B cell (primary cell): ENCODE measurements around the gene RPRD1A. TPM values are rescaled to one million over a fixed set of nuclear protein-coding genes. Genes with fewer than 3 reads are reported as not detected.
A peak's percentile ranks its signal among the peaks of the same experiment; 100 is the strongest.
"Not testable (repeated sequence)": the region's sequence is repeated elsewhere in the genome, so short reads cannot be mapped to it uniquely, and the experiment has no call there.

Experiments used
- ATAC-seq: fragments of 200-7000 bp; cut with Tn5 transposase; one replicate; pipeline ENCODE4 v1.10.0; 2021; ENCODE audit warnings: low read depth, mild to moderate bottlenecking, moderate number of reproducible peaks, moderate library complexity
- CTCF ChIA-PET: fragments of 350-600 bp; sonication (Branson Sonifier 250); formaldehyde crosslinking; loops from one replicate; lab custom pipeline; 2021; ENCODE audit warnings: antibody characterized with exemption, inconsistent platforms; lab: Charles Lee
- POLR2A ChIA-PET: fragments of 350-600 bp; sonication (Branson Sonifier 250); formaldehyde crosslinking; loops from one replicate; lab custom pipeline; 2021; ENCODE audit warnings: antibody characterized with exemption; lab: Charles Lee
- DNase-seq: peaks from one replicate; pipeline ENCODE4 v3.0.0; 2013
- H2AFZ ChIP-seq: 2 replicates; pipeline ENCODE4 v1.6.1; 2012; ENCODE audit warnings: mild to moderate bottlenecking, low read depth, low read length; ENCODE audit not compliant: insufficient read depth, poor library complexity, severe bottlenecking
- H3K27ac ChIP-seq, 2 donors: 1 replicate in 1 of 2; 2 replicates in 1 of 2; pipeline ENCODE4 v1.5.1; 2012 to 2013; ENCODE audit warnings: low read length in 2 of 2, mild to moderate bottlenecking in 2 of 2, moderate library complexity in 1 of 2
- H3K27me3 ChIP-seq, 4 experiments: fragments of 200-600 bp in 1 of 4; sonication (generic) in 1 of 4; replicated peaks in 1 of 4; 1 replicate in 2 of 4; 2 replicates in 2 of 4; pipeline versions ENCODE4 v1.6.1 to v1.7.0; 2013 to 2016; ENCODE audit warnings: low read length in 3 of 4, mild to moderate bottlenecking in 2 of 4, mixed read lengths in 1 of 4, moderate library complexity in 1 of 4; ENCODE audit not compliant: insufficient read depth in 4 of 4, control insufficient read depth in 3 of 4; ENCODE audit errors: control extremely low read depth in 1 of 4
- H3K36me3 ChIP-seq, 2 experiments: replicated peaks in 1 of 2; 1 replicate in 1 of 2; 2 replicates in 1 of 2; pipeline versions ENCODE4 v1.6.1 to v1.7.1; 2013; ENCODE audit warnings: low read length in 1 of 2; ENCODE audit not compliant: insufficient read depth in 2 of 2, control insufficient read depth in 1 of 2; ENCODE audit errors: control extremely low read depth in 1 of 2, extremely low read depth in 1 of 2
- H3K4me1 ChIP-seq, 2 donors: fragments of 200-600 bp in 1 of 2; sonication (generic) in 1 of 2; 1 replicate in 1 of 2; 2 replicates in 1 of 2; pipeline versions ENCODE4 v1.5.1 to v1.6.1; 2013 to 2017; ENCODE audit warnings: low read length in 2 of 2; ENCODE audit not compliant: control insufficient read depth in 2 of 2, insufficient read depth in 2 of 2
- H3K4me2 ChIP-seq: replicated peaks from 2 replicates; pipeline ENCODE3; 2012; ENCODE audit warnings: mild to moderate bottlenecking, low read depth, low read length; ENCODE audit not compliant: poor library complexity, severe bottlenecking
- H3K4me3 ChIP-seq, 5 experiments: fragments of 200-600 bp in 1 of 5; sonication (generic) in 1 of 5; 1 replicate in 3 of 5; 2 replicates in 2 of 5; pipeline versions ENCODE4 v1.5.1 to v1.7.0; 2011 to 2016; ENCODE audit warnings: low read length in 4 of 5, mild to moderate bottlenecking in 4 of 5, low read depth in 2 of 5, control low read depth in 1 of 5, moderate library complexity in 1 of 5; ENCODE audit not compliant: insufficient read depth in 1 of 5; ENCODE audit errors: control extremely low read depth in 1 of 5, extremely low read depth in 1 of 5
- H3K79me2 ChIP-seq: fragments of 200-600 bp; sonication (generic); one replicate; pipeline ENCODE4 v1.6.0; 2016; ENCODE audit warnings: low read length; ENCODE audit not compliant: control insufficient read depth, insufficient read depth
- H3K9ac ChIP-seq: fragments of 200-600 bp; sonication (generic); 2 replicates; pipeline ENCODE4 v1.6.1; 2017; ENCODE audit warnings: mild to moderate bottlenecking, low read length, moderate library complexity
- H3K9me3 ChIP-seq, 3 donors: one replicate each; pipeline versions ENCODE4 v1.6.1 to v1.7.1; 2013; ENCODE audit warnings: low read length in 2 of 3; ENCODE audit not compliant: control insufficient read depth in 2 of 3, insufficient read depth in 1 of 3; ENCODE audit errors: control extremely low read depth in 1 of 3
- H4K20me1 ChIP-seq: 2 replicates; pipeline ENCODE4 v1.6.0; 2012; ENCODE audit warnings: mild to moderate bottlenecking, low read length; ENCODE audit not compliant: insufficient read depth, control insufficient read depth, poor library complexity, severe bottlenecking
- H3K27ac Mint-ChIP-seq: one replicate; pipeline ENCODE4 v1.8.0; 2021; ENCODE audit warnings: mixed read lengths
- H3K27me3 Mint-ChIP-seq: one replicate; pipeline ENCODE4 v1.8.0; 2021; ENCODE audit warnings: mixed read lengths
- H3K4me1 Mint-ChIP-seq: one replicate; pipeline ENCODE4 v1.8.0; 2021; ENCODE audit warnings: mixed read lengths
- H3K4me3 Mint-ChIP-seq: one replicate; pipeline ENCODE4 v1.8.0; 2021; ENCODE audit warnings: mixed read lengths
- H3K9me3 Mint-ChIP-seq: one replicate; pipeline ENCODE4 v1.8.0; 2022; ENCODE audit warnings: mixed read lengths; ENCODE audit not compliant: insufficient read depth
- CTCF ChIP-seq: fragments of 200-600 bp; IDR thresholded peaks from one replicate; pipeline ENCODE4 v1.8.0; 2022; ENCODE audit warnings: antibody characterized with exemption, mild to moderate bottlenecking
- EZH2 ChIP-seq: IDR thresholded peaks from 2 replicates; pipeline ENCODE4 v1.6.1; 2012; ENCODE audit warnings: borderline replicate concordance, low read depth, mild to moderate bottlenecking, moderate library complexity, low read length; ENCODE audit not compliant: insufficient read depth, poor library complexity, severe bottlenecking
- WGBS: methylation state at CpG from one replicate; pipeline ENCODE4 v1.1.5; 2013; ENCODE audit warnings: missing lambda C conversion rate; ENCODE audit not compliant: insufficient coverage; 5-methylcytosine and 5-hydroxymethylcytosine counted together
- intact Hi-C: fragments of 100-400 bp; cut with micrococcal nuclease; formaldehyde crosslinking; loops from one replicate; pipeline ENCODE4 v1.10.0; 2022
- polyA plus RNA-seq: library from polyadenylated mRNA; depleted of rRNA; stranded (reverse); fragments of >200 nt; gene quantifications from 2 replicates; pipeline ENCODE4 v1.2.3, GENCODE V29; 2012
- total RNA-seq, 2 donors: library from RNA; stranded (reverse); fragments of 120-200 nt in 1 of 2; gene quantifications; 1 replicate in 1 of 2; 2 replicates in 1 of 2; pipeline versions ENCODE4 v1.2.3 to v1.2.4, GENCODE V29; 2013 to 2022

The RPRD1A gene
- total and polyA plus RNA-seq, 2 donors (not counting 1 experiment from before 2014, with no cell fraction given), result 27.6 to 62.6 TPM

DNA sequence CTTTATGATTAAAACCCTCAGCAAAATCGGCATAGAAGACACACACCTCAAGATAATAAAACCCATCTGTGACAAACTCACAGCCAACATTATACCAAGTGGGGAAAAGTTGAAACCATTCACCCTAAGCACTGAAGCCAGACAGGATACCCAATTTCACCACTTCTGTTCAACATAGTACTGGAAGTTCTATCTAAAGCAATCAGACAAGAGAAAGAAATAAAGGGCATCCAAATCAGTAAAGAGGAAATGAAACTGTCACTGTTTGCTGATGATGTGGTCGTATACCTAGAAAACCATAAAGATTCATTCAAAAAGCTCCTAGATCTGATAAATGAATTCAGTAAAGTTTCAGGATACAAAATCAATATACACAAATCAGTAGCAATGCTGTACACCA lies 16.4 kb upstream of the RPRD1A start:
- no peaks in the 10 kb centered on the region for H3K36me3 ChIP-seq
- intact Hi-C loops, result loop anchor here (2.0 kb wide), 1 partner anchor 17 kb away; the partner anchor contains the start of gene RPRD1A
- no peak overlapping the region for H3K4me3 ChIP-seq
- peak overlapping the region; percentile 64 for H3K27ac Mint-ChIP-seq
- H4K20me1 ChIP-seq, result no peaks in the 10 kb centered on the region
- peaks cover 8 to 14% of the 10 kb centered on the region in 2 donors for H3K4me1 ChIP-seq
- ChIA-PET CTCF (interaction anchor here (0.7 to 1.6 kb wide), 3 partner anchors 12 to 1010 kb away, joined by 4 to 5 read pairs (median 5); no protein-coding TSS in a partner anchor), POLR2A (interaction anchor here (0.7 kb wide), 1 partner anchor 45 kb away, joined by 6 read pairs; the partner anchor contains the start of gene SLC39A6)
- H3K27ac ChIP-seq, result no peak overlapping the region
- H3K9me3 ChIP-seq, result peaks cover 1 to 17% (median 12%) of the 10 kb centered on the region in 3 donors
- WGBS, result no CpG with 5 or more reads among the region's 2 CpGs
- H3K4me3 Mint-ChIP-seq, result peak overlapping the region; percentile 29
- H3K4me2 ChIP-seq, result no peak overlapping the region
- H3K27me3 Mint-ChIP-seq, result no peaks in the 10 kb centered on the region
- H2AFZ ChIP-seq, result no peak overlapping the region
- no peaks in the 10 kb centered on the region for H3K27me3 ChIP-seq
- peak; percentile 64 for DNase-seq
- no peaks in the 10 kb centered on the region for H3K9me3 Mint-ChIP-seq
- no peak for TF ChIP-seq CTCF
- no peak for TF ChIP-seq EZH2
- no peak overlapping the region for H3K9ac ChIP-seq
- peak; percentile 47 for ATAC-seq
- no peaks in the 10 kb centered on the region for H3K79me2 ChIP-seq
- peaks cover 25% of the 10 kb centered on the region for H3K4me1 Mint-ChIP-seq

DNA sequence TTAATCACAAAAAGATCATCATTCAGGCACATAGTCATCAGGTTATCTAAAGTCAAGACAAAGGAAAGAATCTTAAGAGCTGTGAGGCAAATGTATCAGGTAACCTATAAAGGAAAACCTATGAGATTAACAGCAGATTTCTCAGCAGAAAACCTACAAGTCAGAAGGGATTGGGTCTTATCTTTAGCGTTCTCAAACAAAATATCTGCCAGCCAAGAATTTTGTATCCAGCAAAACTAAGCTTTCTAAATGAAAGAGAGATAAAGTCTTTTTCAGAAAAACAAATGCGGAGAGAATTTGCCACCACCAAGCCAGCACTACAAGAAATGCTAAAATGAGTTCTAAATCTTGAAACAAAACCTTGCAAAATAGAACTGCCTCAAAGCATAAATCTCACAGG lies 13.8 kb upstream of the RPRD1A start:
- H3K4me2 ChIP-seq, H3K4me3 Mint-ChIP-seq, CTCF ChIA-PET, H3K27me3 Mint-ChIP-seq, H2AFZ ChIP-seq, H3K79me2 ChIP-seq, DNase-seq, ATAC-seq, H3K27me3 ChIP-seq, H3K4me3 ChIP-seq, H3K9ac ChIP-seq, H3K9me3 Mint-ChIP-seq, H3K27ac Mint-ChIP-seq, H4K20me1 ChIP-seq, POLR2A ChIA-PET, H3K27ac ChIP-seq, intact Hi-C loops, H3K4me1 ChIP-seq, H3K36me3 ChIP-seq: not testable (repeated sequence)
- H3K9me3 ChIP-seq, result peaks cover 1 to 17% (median 12%) of the 10 kb centered on the region in 3 donors
- H3K4me1 Mint-ChIP-seq, result peaks cover 20% of the 10 kb centered on the region
- no CpG with 5 or more reads among the region's 2 CpGs for WGBS
